ENCODE results near the gene PHF20.
"Not testable (repeated sequence)": the region's sequence is repeated elsewhere in the genome, so short reads cannot be mapped to it uniquely, and the experiment has no call there.

PHF20 gene

DNA sequence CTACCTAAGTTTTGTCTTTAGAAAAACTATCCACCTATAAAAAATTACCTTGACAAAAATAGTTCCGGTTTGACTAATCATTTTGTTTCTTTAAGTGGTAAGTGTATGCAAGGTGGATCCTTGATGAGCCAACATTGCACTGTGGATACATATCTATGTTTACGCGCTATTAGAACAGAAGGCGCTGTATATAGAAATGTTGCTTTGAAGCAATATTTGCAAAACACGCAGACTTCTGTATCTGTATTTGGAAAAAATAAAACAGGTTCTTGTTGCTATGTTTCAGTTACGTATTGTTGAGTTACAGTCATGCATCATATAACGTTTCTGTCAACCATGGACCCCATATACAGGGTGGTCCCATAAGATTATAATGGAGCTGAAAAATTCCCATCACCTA is 178.3 kb downstream of the PHF20 start:
- H3K36me3 ChIP-seq (ENCODE audit: control insufficient read depth, insufficient read depth, low read length, severe bottlenecking): peaks cover 19% of the 10 kb centered on the region
- DNase-seq (ENCODE audit: low read depth): no peak
- no peak overlapping the region for H3K9ac ChIP-seq (ENCODE audit: low read length)
- no peaks in the 10 kb centered on the region for H3K9me3 ChIP-seq (ENCODE audit: control insufficient read depth, low read length)
- peaks cover 27% of the 10 kb centered on the region for H3K4me1 ChIP-seq (ENCODE audit: control insufficient read depth, insufficient read depth, low read length)
- H3K27me3 ChIP-seq (replicated peaks; ENCODE audit: control insufficient read depth, insufficient read depth, low read length): no peaks in the 10 kb centered on the region
- H3K4me3 ChIP-seq (ENCODE audit: low read length): no peak overlapping the region

DNA sequence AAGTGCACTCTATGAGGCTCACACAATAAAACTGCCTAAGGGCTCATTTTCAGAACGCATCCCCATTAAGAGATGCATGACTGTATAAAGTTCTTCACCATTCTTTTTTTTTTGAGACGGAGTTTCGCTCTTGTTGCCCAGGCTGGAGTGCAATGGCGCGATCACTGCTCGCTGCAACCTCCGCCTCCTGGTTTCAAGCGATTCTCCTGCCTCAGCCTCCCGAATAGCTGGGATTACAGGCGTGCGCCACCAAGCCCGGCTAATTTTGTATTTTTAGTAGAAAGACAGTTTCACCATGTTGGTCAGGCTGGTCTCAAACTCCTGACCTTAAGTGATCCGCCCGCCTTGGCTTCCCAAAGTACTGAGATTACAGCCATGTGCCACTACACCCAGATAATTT is 180.3 kb downstream of the PHF20 start:
- peak overlapping the region; percentile 95 for H3K4me3 ChIP-seq (ENCODE audit: low read length)

DNA sequence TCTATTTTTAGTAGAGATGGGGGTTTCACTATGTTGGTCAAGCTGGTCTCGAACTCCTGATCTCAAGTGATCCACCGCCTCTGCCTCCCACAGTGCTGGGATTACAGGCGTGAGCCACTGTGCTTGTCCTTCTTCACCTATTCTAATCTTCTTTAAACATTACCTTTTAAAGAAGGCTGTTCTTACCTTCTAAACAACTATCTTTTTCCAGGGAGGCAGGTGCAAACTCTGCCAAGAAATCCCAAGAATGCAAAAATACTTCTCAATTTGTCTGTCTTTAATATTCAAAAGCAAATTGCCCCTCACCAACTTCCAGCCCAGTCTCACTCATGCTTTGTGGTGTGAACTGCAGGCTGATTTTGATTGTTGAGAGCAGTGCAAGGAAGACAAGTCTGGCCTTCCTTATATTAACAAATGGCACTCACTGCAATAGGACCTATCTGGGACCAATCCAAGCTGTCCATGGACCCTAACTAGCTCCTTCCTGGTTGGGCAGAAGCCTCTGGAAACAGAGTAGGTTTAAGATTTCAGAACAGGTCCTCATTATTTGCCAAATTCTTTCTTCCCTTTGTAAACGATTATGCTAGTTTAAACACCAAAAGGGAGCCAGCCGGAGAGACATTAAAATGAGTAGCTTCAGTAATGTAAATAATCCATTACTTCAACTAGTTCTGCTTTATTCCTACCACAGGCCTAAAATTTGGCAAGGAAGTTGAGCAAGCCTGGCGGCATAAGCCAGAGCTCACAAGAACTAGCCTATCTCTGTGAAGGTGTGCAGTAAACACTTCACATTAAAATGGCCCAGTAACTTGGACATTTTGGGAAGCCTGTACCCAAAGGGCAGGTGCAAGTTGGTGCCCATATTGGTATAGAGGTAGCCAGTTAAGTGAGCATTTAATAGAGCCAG is 180.9 kb downstream of the PHF20 start:
- peaks cover 11% of the 10 kb centered on the region for H3K36me3 ChIP-seq (ENCODE audit: control insufficient read depth, insufficient read depth, low read length, severe bottlenecking)
- H3K4me1 ChIP-seq (ENCODE audit: control insufficient read depth, insufficient read depth, low read length): peaks cover 30% of the 10 kb centered on the region
- DNase-seq (ENCODE audit: low read depth): peak; percentile 37
- H3K4me3 ChIP-seq (ENCODE audit: low read length): peak overlapping the region; percentile 95
- peak overlapping the region; percentile 99 for H3K9ac ChIP-seq (ENCODE audit: low read length)
- no peaks in the 10 kb centered on the region for H3K27me3 ChIP-seq (replicated peaks; ENCODE audit: control insufficient read depth, insufficient read depth, low read length)
- H3K9me3 ChIP-seq (ENCODE audit: control insufficient read depth, low read length): no peaks in the 10 kb centered on the region

More for the DNA sequence above, 180.3 kb downstream of the PHF20 start:
- not testable (repeated sequence) for H3K27me3 ChIP-seq (replicated peaks; ENCODE audit: control insufficient read depth, insufficient read depth, low read length); H3K9me3 ChIP-seq (ENCODE audit: control insufficient read depth, low read length); DNase-seq (ENCODE audit: low read depth)
- H3K4me1 ChIP-seq (ENCODE audit: control insufficient read depth, insufficient read depth, low read length): peaks cover 32% of the 10 kb centered on the region
- peak overlapping the region; percentile 99 for H3K9ac ChIP-seq (ENCODE audit: low read length)
- H3K36me3 ChIP-seq (ENCODE audit: control insufficient read depth, insufficient read depth, low read length, severe bottlenecking): peaks cover 16% of the 10 kb centered on the region

- Histone ChIP-seq H3K36me3 (ENCODE audit: control insufficient read depth, insufficient read depth, low read length, severe bottlenecking) (peaks cover 4% of the 10 kb centered on the region), H3K9me3 (ENCODE audit: control insufficient read depth, low read length) (no peaks in the 10 kb centered on the region), H3K4me1 (ENCODE audit: control insufficient read depth, insufficient read depth, low read length) (peaks cover 24% of the 10 kb centered on the region), H3K9ac (ENCODE audit: low read length) (peak overlapping the region; percentile 99), H3K27me3 (replicated peaks; ENCODE audit: control insufficient read depth, insufficient read depth, low read length) (no peaks in the 10 kb centered on the region), H3K4me3 (ENCODE audit: low read length) (peak overlapping the region; percentile 95)
- DNase-seq (ENCODE audit: low read depth): peak; percentile 71
Measured at GRCh38 chr20:35953387-35954199, 181.8 kb downstream of the PHF20 start.

DNA sequence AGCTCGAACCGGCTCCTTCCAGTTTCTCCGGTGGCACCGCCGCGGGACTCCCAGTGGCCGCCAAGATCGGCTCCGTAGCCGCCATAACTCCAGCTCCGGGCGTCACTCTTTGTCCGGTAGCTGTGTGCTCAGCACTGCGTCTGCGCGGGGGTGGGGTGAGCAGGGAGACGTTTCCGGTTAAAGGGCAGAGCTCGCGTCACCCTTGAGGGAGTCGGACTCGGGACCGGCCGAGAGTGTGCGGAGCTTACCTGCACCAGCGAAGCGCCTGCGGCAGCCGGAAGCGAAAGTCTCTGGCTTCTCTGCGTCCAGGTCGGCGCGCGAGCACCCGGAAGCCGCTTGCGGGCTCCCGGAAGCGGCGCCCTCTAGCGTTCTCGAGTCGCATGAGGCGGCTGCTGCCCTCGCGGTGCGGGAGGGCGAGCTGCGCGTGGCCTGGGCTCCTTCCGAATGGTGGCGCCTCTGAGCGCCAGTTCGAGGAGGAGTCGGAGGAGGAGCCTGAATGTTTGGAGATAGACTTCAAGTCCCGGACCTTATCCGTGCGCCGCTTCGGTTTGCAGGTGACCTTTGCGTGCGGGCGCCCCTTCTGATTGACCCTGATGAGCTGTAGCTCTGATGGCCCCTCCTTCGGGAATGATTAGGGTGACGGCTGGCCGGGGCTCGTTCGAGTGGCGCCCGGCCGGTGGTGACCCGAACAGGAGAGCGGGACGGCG is 182.5 kb downstream of the PHF20 start, which contains the start of gene SCAND1:
Gene SCAND1 (minus strand): TSS at position 303 of the 707 bp plus-strand sequence. CDS start 218 bp downstream, at position 85.
- H3K27me3 ChIP-seq (replicated peaks; ENCODE audit: control insufficient read depth, insufficient read depth, low read length): no peaks in the 10 kb centered on the region
- peak within 1 kb of the TSS; percentile 95 for H3K4me3 ChIP-seq (ENCODE audit: low read length)
- no peaks in the 10 kb centered on the region for H3K9me3 ChIP-seq (ENCODE audit: control insufficient read depth, low read length)
- H3K36me3 ChIP-seq (ENCODE audit: control insufficient read depth, insufficient read depth, low read length, severe bottlenecking): no peaks in the 10 kb centered on the region
- DNase-seq (ENCODE audit: low read depth): peak; percentile 99
- peaks cover 24% of the 10 kb centered on the region for H3K4me1 ChIP-seq (ENCODE audit: control insufficient read depth, insufficient read depth, low read length)
- peak within 1 kb of the TSS; percentile 99 for H3K9ac ChIP-seq (ENCODE audit: low read length)

- H3K4me1 ChIP-seq (ENCODE audit: control insufficient read depth, insufficient read depth, low read length): peaks cover 24% of the 10 kb centered on the region
- H3K36me3 ChIP-seq (ENCODE audit: control insufficient read depth, insufficient read depth, low read length, severe bottlenecking): no peaks in the 10 kb centered on the region
- H3K9ac ChIP-seq (ENCODE audit: low read length): peak overlapping the region; percentile 99
- H3K4me3 ChIP-seq (ENCODE audit: low read length): peak overlapping the region; percentile 95
- no peaks in the 10 kb centered on the region for H3K9me3 ChIP-seq (ENCODE audit: control insufficient read depth, low read length)
- no peaks in the 10 kb centered on the region for H3K27me3 ChIP-seq (replicated peaks; ENCODE audit: control insufficient read depth, insufficient read depth, low read length)
- DNase-seq (ENCODE audit: low read depth): peak; percentile 66
Measured at GRCh38 chr20:35954907-35955251, 183.1 kb downstream of the PHF20 start.

GRCh38 chr20:35956616-35957015 is 184.8 kb downstream of the PHF20 start:
- H3K36me3 ChIP-seq (ENCODE audit: control insufficient read depth, insufficient read depth, low read length, severe bottlenecking): no peaks in the 10 kb centered on the region
- no peak overlapping the region for H3K4me3 ChIP-seq (ENCODE audit: low read length)
- no peak overlapping the region for H3K9ac ChIP-seq (ENCODE audit: low read length)
- DNase-seq (ENCODE audit: low read depth): no peak
- H3K9me3 ChIP-seq (ENCODE audit: control insufficient read depth, low read length): no peaks in the 10 kb centered on the region
- no peaks in the 10 kb centered on the region for H3K27me3 ChIP-seq (replicated peaks; ENCODE audit: control insufficient read depth, insufficient read depth, low read length)
- H3K4me1 ChIP-seq (ENCODE audit: control insufficient read depth, insufficient read depth, low read length): peaks cover 24% of the 10 kb centered on the region

DNA sequence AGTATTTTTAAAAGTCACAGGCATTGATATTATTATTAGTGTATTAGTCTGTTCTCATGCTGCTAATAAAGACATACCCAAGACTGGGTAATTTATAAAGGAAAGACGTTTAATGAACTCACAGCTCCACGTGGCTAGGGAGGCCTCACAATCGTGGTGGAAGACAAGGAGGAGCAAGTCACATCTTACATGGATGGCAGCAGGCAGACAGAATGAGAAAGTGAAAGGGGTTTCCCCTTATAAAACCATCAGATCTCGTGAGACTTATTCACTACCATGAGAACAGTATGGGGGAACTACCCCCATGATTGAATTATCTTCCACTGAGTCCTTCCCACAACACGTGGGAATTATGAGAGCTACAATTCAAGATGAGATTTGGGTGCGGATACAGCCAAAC is 187.5 kb downstream of the PHF20 start:
- H3K4me3 ChIP-seq (ENCODE audit: low read length); H3K4me1 ChIP-seq (ENCODE audit: control insufficient read depth, insufficient read depth, low read length): not testable (repeated sequence)

DNA sequence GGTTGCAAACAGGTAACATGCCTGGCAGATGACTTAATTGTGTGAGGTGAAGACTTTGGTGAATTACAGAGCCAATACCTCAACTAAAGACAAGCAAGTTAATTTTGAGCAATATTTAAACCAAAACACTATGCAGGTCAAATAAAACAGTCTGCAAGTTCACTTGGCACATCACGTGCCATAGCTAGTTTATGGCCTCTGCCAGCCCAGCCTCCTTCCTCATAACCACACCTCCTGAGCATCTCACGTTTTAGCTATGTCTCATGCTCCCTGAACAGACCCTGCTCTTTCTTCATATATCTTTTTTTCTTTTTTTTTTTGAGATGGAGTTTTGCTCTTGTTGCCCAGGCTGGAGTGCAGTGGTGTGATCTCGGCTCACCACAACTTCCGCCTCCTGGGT is 192.1 kb downstream of the PHF20 start:
- no peak for DNase-seq (ENCODE audit: low read depth)

More for the DNA sequence above, 187.5 kb downstream of the PHF20 start:
- DNase-seq (ENCODE audit: low read depth); H3K9me3 ChIP-seq (ENCODE audit: control insufficient read depth, low read length); H3K9ac ChIP-seq (ENCODE audit: low read length); H3K27me3 ChIP-seq (replicated peaks; ENCODE audit: control insufficient read depth, insufficient read depth, low read length); H3K36me3 ChIP-seq (ENCODE audit: control insufficient read depth, insufficient read depth, low read length, severe bottlenecking): not testable (repeated sequence)

GRCh38 chr20:35967979-35968640 is 196.3 kb downstream of the PHF20 start, which contains the start of gene CNBD2:
Gene CNBD2 (plus strand): TSS chr20:35968590. CDS start chr20:35968763, 173 bp downstream.
- Histone ChIP-seq H3K27me3 (replicated peaks; ENCODE audit: control insufficient read depth, insufficient read depth, low read length) (no peaks in the 10 kb centered on the region), H3K4me3 (ENCODE audit: low read length) (no peak within 1 kb of the TSS), H3K9me3 (ENCODE audit: control insufficient read depth, low read length) (no peaks in the 10 kb centered on the region), H3K4me1 (ENCODE audit: control insufficient read depth, insufficient read depth, low read length) (no peaks in the 10 kb centered on the region), H3K36me3 (ENCODE audit: control insufficient read depth, insufficient read depth, low read length, severe bottlenecking) (no peaks in the 10 kb centered on the region), H3K9ac (ENCODE audit: low read length) (no peak within 1 kb of the TSS)
- DNase-seq (ENCODE audit: low read depth): no peak

More for the DNA sequence above, 192.1 kb downstream of the PHF20 start:
- Histone ChIP-seq H3K9ac (ENCODE audit: low read length) (no peak overlapping the region), H3K27me3 (replicated peaks; ENCODE audit: control insufficient read depth, insufficient read depth, low read length) (no peaks in the 10 kb centered on the region), H3K4me3 (ENCODE audit: low read length) (no peak overlapping the region), H3K9me3 (ENCODE audit: control insufficient read depth, low read length) (no peaks in the 10 kb centered on the region), H3K4me1 (ENCODE audit: control insufficient read depth, insufficient read depth, low read length) (no peaks in the 10 kb centered on the region), H3K36me3 (ENCODE audit: control insufficient read depth, insufficient read depth, low read length, severe bottlenecking) (no peaks in the 10 kb centered on the region)
